AG04449 (cell line): ENCODE measurements around the gene ADAMTS12.

ENCODE experiments used
- CTCF ChIA-PET: fragments of 350-600 bp; formaldehyde crosslinking; extraction: SDS; loops from one replicate; lab custom pipeline; 2021; ENCODE audit warnings: antibody characterized with exemption; lab: Yijun Ruan, JAX
- POLR2A ChIA-PET: fragments of 400-600, 350-600 bp; formaldehyde crosslinking; extraction: SDS; loops from one replicate; lab custom pipeline; 2020; ENCODE audit warnings: antibody characterized with exemption, inconsistent platforms; lab: Yijun Ruan, JAX
- DNase-seq: peaks from one replicate; pipeline ENCODE4 v3.0.0-alpha.2; 2010; ENCODE audit warnings: low read depth, low spot score
- H3K4me3 ChIP-seq: 2 replicates; pipeline ENCODE4 v1.5.1; 2011; ENCODE audit warnings: low read depth, mild to moderate bottlenecking, control low read depth, low read length
- CTCF ChIP-seq: IDR thresholded peaks from one replicate; pipeline ENCODE4 v1.5.1; 2011; ENCODE audit warnings: mild to moderate bottlenecking, moderate library complexity, low read length, control low read depth, inconsistent platforms; ENCODE audit not compliant: insufficient read depth; ENCODE audit errors: missing control alignments

The ADAMTS12 gene

GRCh38 chr5:33582417-33582816 is 309.4 kb downstream of the ADAMTS12 start:
- H3K4me3 ChIP-seq = no peak overlapping the region
- TF ChIP-seq CTCF = no peak
- DNase-seq = no peak
- ChIA-PET CTCF (interaction anchor here (0.6 to 1.1 kb wide), 2 partner anchors 18 to 1338 kb away, joined by 3 read pairs; no protein-coding TSS in a partner anchor), POLR2A (interaction anchor here (0.6 kb wide), 1 partner anchor 28 kb away, joined by 4 read pairs; no protein-coding TSS in a partner anchor)

GRCh38 chr5:33579789-33580188 is 312.0 kb downstream of the ADAMTS12 start:
- TF ChIP-seq CTCF = no peak
- no peak overlapping the region for H3K4me3 ChIP-seq
- no peak for DNase-seq
- ChIA-PET CTCF (interaction anchor here (1.3 to 6.9 kb wide), 5 partner anchors 9 to 355 kb away, joined by 3 to 32 read pairs (median 4); no protein-coding TSS in a partner anchor), POLR2A (no interaction called here)

- TF ChIP-seq CTCF = no peak
- DNase-seq = no peak
- ChIA-PET POLR2A (no interaction called here), CTCF (interaction anchor here (1.3 to 6.9 kb wide), 4 partner anchors 9 to 356 kb away, joined by 3 to 32 read pairs (median 4); no protein-coding TSS in a partner anchor)
- no peak overlapping the region for H3K4me3 ChIP-seq
Measured at GRCh38 chr5:33579152-33579551, 312.6 kb downstream of the ADAMTS12 start.

- no peak for TF ChIP-seq CTCF
- no peak overlapping the region for H3K4me3 ChIP-seq
- DNase-seq = no peak
- POLR2A ChIA-PET = no interaction called here
- CTCF ChIA-PET = interaction anchor here (6.9 kb wide), 1 partner anchor 12 kb away, joined by 32 read pairs; no protein-coding TSS in a partner anchor
Measured at GRCh38 chr5:33576726-33577590, 314.8 kb downstream of the ADAMTS12 start.

- no peak for DNase-seq
- ChIA-PET CTCF (interaction anchor here (1.5 kb wide), 1 partner anchor 369 kb away, joined by 5 read pairs; no protein-coding TSS in a partner anchor), POLR2A (no interaction called here)
- no peak overlapping the region for H3K4me3 ChIP-seq
- TF ChIP-seq CTCF = no peak
Measured at GRCh38 chr5:33565324-33565723, 326.5 kb downstream of the ADAMTS12 start.
